Cardiac septum (tissue), 1 donor: ENCODE measurements around the gene CCR7. TPM values are rescaled to one million over a fixed set of nuclear protein-coding genes. Genes with fewer than 3 reads are reported as not detected.
"Not testable (repeated sequence)": the region's sequence is repeated elsewhere in the genome, so short reads cannot be mapped to it uniquely, and the experiment has no call there.

Experiments
- DNase-seq: peaks from one replicate; pipeline ENCODE4 v3.0.0-alpha.2; 2020; ENCODE audit warnings: low spot score
- intact Hi-C: fragments of 100-400 bp; cut with DNase I; formaldehyde crosslinking; loops from one replicate; pipeline ENCODE4 v1.14.0; 2022
- total RNA-seq: library from RNA; stranded (reverse); fragmentation: NEBNext Ultra II Directional; extraction: Animal tissue kit (Norgen Biotek cat#: 25700); gene quantifications from one replicate; pipeline ENCODE4 v1.2.1, GENCODE V29; 2021
- donor health status: DM: no; HTN: no; CAD: no.

Gene CCR7
- total RNA-seq, 1 donor from 2014 or later, result 0.32 TPM

DNA sequence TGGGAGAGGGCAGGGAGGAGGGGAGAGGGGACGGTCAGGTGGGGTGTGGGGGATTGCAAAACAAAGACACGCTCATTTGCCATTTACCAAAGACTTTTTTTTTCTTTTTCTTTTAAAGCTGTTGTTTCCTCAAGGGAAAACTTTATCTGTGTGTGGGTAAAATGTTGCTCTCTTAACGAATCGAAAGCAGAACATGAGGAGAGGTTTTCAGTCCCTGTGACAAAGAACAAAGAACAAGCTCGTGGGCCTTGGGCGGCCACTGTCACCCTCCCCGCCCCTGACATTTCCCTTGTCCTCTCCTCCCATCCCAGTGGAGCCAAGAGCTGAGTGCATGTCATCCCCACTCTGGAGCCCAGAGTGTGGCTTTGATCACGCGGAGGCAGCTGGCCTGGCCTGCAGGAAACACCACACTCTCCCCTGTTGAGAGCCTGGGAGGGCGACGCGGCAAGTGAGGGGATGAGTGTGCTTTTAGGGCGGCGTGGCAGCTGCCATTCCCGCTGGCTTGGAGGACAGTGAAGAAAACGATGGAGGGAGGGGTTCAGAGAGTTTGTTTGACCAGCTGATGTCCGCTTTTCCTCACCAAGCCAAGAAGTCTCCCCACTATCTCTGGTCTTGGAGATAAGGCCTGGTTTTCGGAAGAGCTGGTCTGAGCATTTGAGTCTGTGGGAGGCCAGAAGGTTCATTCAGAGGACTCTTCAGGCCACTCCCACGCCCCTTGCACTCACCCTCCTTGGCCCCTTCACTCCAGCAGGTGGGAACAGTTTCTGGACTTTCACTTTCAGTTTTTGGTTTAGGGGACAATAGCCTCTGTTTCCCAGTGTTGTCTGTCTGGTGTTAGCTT lies 11.4 kb downstream of the CCR7 start:
- intact Hi-C loops, result loop anchor here (1.0 kb wide), 1 partner anchor 12 kb away; no protein-coding TSS in a partner anchor

GRCh38 chr17:40552806-40553693 lies 12.2 kb downstream of the CCR7 start:
- DNase-seq, result peak; percentile 75
- intact Hi-C loops, result loop anchor here (1.0 kb wide), 1 partner anchor 11 kb away; no protein-coding TSS in a partner anchor

More for the DNA sequence above, 11.4 kb downstream of the CCR7 start:
- DNase-seq, result peak; percentile 82

DNA sequence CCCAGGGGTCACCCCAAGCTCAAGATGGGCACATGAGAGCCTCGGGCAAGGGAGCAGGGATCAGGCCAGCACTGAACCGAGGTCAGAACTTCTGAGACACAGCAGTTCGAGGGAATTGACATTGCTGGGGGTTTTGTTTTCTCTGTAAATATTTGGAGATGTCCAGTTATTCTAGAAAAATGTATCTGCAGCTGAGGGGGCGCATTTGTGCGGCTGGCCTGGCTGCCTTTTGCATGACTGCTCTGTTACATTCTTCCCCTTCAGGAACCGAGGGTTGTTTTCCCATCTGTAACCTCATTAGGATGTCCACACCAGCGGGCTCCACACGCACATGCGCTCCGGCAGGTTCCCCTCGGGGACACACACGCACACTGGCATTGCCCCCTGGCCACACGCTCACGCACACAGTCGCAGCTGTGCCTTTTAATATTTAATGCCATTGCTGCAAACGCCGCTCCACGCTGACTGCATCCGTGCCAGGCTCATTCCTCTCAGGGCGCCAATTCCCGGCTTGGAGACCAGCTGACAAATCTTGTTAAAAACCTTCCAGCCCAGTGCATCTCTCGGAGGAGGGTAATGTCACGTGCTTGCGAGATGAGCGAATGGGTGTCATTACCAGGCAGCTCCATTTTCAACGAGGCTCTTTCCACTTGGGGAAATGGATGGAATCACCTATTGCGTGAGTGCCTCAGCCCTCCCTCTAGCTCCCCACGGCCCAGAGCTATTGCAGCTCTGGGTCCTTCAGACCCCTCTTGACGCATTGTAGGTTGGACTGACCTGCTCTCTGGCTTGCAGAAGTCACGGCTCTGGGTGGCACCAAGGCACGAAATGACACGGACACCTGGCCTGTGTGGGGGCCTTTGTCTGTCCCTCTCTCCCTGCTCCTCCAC lies 13.1 kb downstream of the CCR7 start:
- peak; percentile 68 for DNase-seq
- intact Hi-C loops, result no loop called here

DNA sequence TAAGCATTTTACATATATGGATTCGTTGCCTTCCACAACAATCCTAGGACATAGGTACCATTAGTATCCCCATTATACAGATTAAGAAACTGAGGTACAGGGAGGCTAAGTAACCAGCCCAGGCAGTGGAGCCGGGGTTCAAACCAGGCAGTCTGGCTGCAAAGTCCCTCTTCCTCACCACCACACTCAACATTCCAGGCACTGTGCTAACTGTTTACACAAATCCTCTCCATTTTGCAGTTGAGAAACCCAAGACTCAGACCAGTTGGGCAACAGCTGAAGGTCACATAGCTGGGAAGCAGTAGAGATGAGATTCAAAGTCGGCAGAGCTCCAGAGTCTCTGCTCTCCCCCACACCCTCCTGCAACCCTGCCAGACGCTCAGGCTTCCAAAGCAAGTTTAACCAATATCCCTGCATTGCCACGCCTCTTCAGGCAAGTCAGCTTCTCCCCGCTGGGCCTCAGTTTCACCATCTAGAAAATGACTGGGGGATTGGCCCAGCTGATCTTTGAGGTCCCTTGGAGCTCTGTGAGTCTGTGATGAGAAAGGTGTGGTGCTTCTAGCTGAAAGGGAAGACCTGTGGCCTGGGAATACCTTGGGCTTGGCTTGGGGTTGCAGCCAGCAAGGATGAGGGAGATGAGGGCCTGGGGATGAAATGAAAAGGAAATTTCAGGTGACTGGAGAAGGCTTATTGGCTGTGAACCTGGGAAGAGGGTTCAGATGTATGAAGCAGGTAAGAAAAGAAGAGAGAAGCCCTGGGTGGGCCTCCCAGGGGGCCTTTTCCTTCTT lies 14.0 kb downstream of the CCR7 start:
- DNase-seq, result peak; percentile 80
- intact Hi-C loops, result no loop called here

DNA sequence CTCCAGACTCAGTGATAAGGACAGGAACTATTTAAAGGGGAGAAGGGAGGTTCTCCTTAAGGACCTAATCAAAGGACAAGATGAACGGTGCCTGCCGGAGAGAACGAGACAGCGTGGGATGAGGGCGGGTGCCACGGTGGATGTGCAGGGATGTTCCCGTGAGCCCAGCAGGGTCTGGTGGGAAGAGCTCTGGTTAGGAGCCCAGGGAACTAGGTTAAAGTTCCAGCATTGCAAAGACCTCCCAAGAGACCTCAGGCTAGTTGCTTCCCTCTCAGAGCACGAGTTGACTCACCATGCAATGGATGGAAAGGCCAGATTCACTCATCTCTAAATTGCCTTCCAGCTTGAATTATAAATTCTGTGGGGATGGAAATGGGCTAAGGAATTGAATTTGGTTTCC lies 14.7 kb downstream of the CCR7 start:
- peak; percentile 75 for DNase-seq
- intact Hi-C loops, result no loop called here

GRCh38 chr17:40548982-40549685 lies 16.1 kb downstream of the CCR7 start:
- intact Hi-C loops, result no loop called here
- peak; percentile 69 for DNase-seq

GRCh38 chr17:40548491-40548981 lies 16.7 kb downstream of the CCR7 start:
- no peak for DNase-seq
- intact Hi-C loops, result no loop called here

DNA sequence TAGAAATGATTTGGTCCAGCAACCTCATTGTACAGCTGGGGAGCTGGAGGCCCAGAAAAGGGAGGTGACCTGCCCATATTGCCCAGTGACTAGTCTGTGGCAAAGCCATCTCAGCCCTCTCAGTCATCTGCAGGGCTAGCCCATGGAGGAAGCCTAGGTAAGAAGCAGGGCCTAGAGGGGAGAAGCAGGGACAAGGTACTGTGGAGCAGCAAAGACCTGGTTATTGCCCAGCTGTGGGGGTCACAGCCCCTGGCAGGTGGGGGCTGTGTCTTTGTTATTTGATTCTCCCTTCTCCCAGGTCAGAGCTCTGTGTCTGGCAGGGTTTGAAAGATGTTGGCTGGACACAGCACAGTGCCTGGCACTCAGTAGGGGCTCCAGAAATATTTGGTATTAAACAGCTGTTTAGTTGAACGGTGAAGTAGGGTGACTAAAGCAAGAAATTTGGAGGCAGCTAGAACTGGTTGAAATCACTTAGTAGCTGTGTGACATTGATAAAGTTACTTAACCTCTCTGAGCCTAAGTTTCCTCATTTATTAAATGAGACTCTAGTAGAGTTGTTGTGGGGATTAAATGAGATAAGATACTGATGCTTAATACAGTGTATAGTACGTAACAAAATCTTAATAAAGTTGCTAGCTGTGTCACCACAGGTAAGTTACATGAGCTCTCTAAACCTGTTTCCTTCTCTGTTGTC lies 17.3 kb downstream of the CCR7 start:
- intact Hi-C loops, result no loop called here
- no peak for DNase-seq

- DNase-seq, result peak; percentile 75
Measured at GRCh38 chr17:40547079-40547784, 18.0 kb downstream of the CCR7 start.

GRCh38 chr17:40546497-40546896 lies 18.8 kb downstream of the CCR7 start:
- peak; percentile 14 for DNase-seq
- intact Hi-C loops, result not testable (repeated sequence)

More at GRCh38 chr17:40547079-40547784, 18.0 kb downstream of the CCR7 start:
- intact Hi-C loops, result no loop called here

DNA sequence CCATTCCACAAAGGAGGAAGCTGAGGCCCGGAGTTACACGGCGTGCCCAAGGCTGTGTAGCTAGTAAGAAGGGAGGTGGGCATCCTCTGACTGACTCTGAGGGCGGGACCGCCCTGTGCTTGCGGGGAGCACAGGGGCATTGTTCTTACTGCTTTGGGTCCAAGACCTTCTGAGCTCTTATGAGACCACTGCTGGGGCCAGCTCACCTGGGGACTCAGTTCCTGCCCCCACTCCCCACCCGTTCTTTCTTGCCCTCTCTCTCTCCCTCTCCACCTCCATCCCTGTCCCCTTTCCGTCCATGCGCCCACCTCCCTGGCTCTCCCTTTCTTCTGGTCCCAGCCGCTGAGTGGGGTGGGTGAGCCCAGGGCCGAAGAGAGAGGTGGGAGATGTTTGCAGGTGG lies 19.6 kb downstream of the CCR7 start:
- intact Hi-C loops, result no loop called here
- DNase-seq, result peak; percentile 4

- DNase-seq, result peak; percentile 90
- intact Hi-C loops, result loop anchor here (1.0 kb wide), 1 partner anchor 11 kb away; no protein-coding TSS in a partner anchor
Measured at GRCh38 chr17:40542558-40543411, 22.5 kb downstream of the CCR7 start.

GRCh38 chr17:40541873-40542557 lies 23.3 kb downstream of the CCR7 start:
- intact Hi-C loops, result loop anchor here (1.0 kb wide), 1 partner anchor 11 kb away; no protein-coding TSS in a partner anchor

DNA sequence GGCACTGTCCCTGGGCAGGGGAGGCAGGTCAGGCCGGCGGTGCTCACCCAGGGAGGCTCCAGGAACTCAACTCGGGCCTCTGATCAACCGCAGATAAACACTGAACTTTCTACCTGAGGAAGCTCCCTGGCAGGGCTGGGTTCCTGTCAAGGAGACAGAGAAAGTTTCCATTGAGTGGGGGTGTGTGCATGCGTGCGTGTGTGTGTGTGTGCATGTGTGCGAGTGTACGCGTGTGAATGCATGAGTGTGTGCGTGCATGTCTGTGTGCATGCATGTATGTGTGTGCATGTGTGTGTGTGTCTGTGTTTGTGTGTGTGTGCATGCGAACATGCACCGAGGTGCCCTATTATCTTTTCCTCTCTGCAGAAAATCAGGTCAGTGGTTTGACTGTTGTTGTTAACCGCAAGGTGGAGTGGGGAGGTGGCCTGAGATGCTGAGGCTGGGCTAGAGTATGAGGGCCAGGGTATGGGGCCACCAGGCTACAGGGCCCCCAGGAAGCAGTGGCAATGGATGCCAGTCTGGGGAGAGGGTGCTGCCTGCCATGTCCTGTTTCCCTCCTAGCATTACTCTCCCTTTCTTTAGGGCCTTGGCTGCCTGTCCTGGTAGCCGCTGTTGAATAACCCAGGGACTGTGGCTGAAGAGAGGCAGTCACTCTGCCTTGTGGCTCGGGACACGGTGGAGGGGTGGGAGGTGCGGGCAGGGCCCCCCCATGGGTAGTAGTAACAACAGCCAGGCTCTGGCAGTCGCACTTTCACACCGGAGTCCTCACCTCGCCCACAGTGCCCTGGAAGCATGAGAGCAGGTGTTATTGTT lies 24.0 kb downstream of the CCR7 start:
- no peak for DNase-seq
- intact Hi-C loops, result no loop called here

More at GRCh38 chr17:40541873-40542557, 23.3 kb downstream of the CCR7 start:
- peak; percentile 87 for DNase-seq
